AG04449 (cell line): ENCODE results near the gene FXYD5.

Source experiments
- CTCF ChIA-PET: fragments of 350-600 bp; formaldehyde crosslinking; extraction: SDS; loops from one replicate; lab custom pipeline; 2021; ENCODE audit warnings: antibody characterized with exemption; lab: Yijun Ruan, JAX
- POLR2A ChIA-PET: fragments of 400-600, 350-600 bp; formaldehyde crosslinking; extraction: SDS; loops from one replicate; lab custom pipeline; 2020; ENCODE audit warnings: antibody characterized with exemption, inconsistent platforms; lab: Yijun Ruan, JAX
- DNase-seq: peaks from one replicate; pipeline ENCODE4 v3.0.0-alpha.2; 2010; ENCODE audit warnings: low read depth, low spot score
- H3K4me3 ChIP-seq: 2 replicates; pipeline ENCODE4 v1.5.1; 2011; ENCODE audit warnings: low read depth, mild to moderate bottlenecking, control low read depth, low read length
- CTCF ChIP-seq: IDR thresholded peaks from one replicate; pipeline ENCODE4 v1.5.1; 2011; ENCODE audit warnings: mild to moderate bottlenecking, moderate library complexity, low read length, control low read depth, inconsistent platforms; ENCODE audit not compliant: insufficient read depth; ENCODE audit errors: missing control alignments

The FXYD5 gene

DNA sequence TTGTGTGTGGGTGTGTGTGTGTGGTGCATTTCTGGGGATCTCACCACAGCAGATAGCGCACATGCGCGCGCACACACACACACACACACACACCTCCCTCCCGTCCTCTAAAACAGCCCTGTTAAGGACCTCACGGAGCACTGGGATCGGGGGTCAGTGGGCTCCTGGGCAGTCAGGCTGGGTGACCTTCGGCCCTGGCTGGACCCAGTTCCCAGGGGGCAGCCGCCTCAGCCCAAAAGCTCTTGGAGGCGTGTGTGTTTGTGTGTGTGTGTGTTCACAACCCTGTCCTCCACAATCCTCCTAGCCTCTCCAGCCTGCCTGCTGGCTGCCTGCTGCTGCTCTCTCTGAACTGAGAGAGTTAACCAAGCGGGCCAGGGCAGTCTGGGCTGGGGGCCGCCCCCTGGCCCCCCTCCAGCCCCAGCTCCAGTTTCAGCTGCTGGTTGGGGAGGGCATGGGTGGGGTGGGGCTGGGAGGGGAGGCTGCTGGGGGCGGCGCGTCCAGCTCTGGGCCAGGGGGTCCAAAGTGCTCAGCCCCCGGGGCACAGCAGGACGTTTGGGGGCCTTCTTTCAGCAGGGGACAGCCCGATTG lies 16.1 kb upstream of the FXYD5 start, which contains the start of gene FXYD1:
Gene FXYD1, plus strand, starts transcription at position 520 of the 588 bp plus-strand sequence. CDS start 1,256 bp downstream, outside the sequence.
- POLR2A ChIA-PET = no interaction called here
- TF ChIP-seq CTCF = no peak
- no peak within 1 kb of the TSS for H3K4me3 ChIP-seq
- no peak for DNase-seq
- CTCF ChIA-PET = interaction anchor here (1.3 to 10.0 kb wide), 5 partner anchors 14 to 166 kb away, joined by 5 to 245 read pairs (median 78); partner anchors contain the start of genes FXYD3 and HPN

GRCh38 chr19:35140207-35140961 lies 14.2 kb upstream of the FXYD5 start:
- H3K4me3 ChIP-seq = no peak overlapping the region
- no peak for DNase-seq
- no peak for TF ChIP-seq CTCF
- CTCF ChIA-PET = interaction anchor here (0.6 to 10.0 kb wide), 9 partner anchors 9 to 96 kb away, joined by 3 to 245 read pairs (median 16); partner anchors contain the start of gene FXYD5
- POLR2A ChIA-PET = interaction anchor here (1.0 kb wide), 1 partner anchor 74 kb away, joined by 3 read pairs; no protein-coding TSS in a partner anchor

DNA sequence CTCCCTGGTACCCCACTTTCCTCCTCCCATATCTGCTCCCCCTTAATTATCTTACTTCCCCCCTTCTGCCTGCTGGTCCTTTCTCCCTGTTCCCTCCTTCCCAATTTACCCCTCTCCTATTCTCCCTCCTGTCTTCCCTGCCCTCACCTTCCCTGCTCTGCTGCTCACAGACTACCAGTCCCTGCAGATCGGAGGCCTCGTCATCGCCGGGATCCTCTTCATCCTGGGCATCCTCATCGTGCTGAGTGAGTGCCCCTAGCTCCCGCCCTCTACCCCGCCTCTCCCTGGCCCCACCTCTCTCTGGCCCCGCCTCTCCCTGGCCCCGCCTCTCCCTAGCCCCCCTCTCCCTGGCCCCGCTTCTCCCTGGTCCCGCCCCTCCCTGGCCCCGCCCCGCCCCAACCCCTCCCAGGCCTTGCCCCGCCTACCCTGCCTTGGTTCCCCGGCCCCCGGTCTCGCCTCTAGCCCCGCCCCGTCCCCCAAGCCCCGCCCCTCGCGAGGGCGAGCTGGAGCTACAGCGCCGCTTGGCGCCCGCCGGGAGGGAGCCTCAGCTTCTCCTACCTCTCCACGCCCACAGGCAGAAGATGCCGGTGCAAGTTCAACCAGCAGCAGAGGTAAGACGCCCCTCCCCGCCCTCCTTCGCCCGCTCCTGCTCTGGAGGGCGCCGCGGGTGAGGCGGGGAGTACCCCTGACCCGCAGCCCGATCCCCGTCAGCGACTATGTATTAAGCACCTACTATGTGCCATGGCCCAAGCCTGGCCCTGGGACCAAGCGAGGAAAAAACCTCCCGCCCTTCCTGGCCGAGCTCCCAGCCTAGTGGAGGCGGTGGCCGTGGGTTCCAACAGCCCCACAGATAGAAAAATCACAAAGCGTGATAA lies 13.3 kb upstream of the FXYD5 start:
- peak overlapping the region; percentile 12; the same call in 1 of the 2 replicates for H3K4me3 ChIP-seq
- DNase-seq = peak; percentile 14
- ChIA-PET CTCF (interaction anchor here (0.6 to 10.0 kb wide), 29 partner anchors 8 to 178 kb away, joined by 3 to 245 read pairs (median 4); partner anchors contain the start of genes FXYD3, FXYD5, GRAMD1A and USF2), POLR2A (interaction anchor here (0.9 to 1.9 kb wide), 3 partner anchors 13 to 75 kb away, joined by 3 to 10 read pairs (median 3); partner anchors contain the start of gene FXYD5)
- peak; percentile 73 for TF ChIP-seq CTCF

DNA sequence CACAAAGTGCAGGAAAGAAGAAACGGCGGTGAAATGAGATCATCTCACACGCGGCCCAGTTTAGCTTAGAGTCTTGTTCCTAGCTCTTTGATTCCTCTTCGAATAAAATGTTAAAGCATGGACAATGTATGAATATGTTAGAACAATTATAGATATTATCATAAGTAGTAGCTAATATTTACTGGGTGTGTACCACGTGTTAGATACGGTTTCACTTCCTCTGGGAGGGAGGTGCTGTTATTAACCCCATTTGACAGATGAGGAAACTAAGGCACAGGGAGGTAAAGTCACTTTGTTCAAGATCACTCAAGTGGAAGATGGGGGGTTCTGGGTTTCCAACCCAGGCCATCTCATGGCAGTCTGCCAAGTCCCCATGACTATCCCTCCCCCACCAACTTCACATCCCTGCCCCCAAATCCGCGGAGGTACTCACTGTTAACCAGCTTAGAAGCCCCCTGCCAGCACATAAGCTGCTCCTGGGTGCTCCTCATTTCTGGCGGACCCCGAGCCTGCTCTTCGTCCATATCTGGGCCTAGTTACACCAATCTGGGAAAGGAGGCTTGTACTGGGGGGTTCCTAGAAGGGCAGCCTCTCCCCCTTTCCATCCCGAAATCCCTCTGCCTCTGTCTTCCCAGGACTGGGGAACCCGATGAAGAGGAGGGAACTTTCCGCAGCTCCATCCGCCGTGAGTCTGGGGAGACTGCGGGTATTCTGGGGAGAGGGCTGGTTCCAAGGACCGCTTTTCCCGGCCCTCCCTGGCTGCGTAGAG lies 12.5 kb upstream of the FXYD5 start:
- no peak overlapping the region for H3K4me3 ChIP-seq
- no peak for DNase-seq
- TF ChIP-seq CTCF = no peak
- ChIA-PET POLR2A (interaction anchor here (0.9 to 1.9 kb wide), 3 partner anchors 13 to 18 kb away, joined by 3 to 10 read pairs (median 3); partner anchors contain the start of gene FXYD5), CTCF (interaction anchor here (0.7 to 10.0 kb wide), 33 partner anchors 12 to 178 kb away, joined by 3 to 245 read pairs (median 4); partner anchors contain the start of genes FXYD3, FXYD5, GRAMD1A and USF2)

DNA sequence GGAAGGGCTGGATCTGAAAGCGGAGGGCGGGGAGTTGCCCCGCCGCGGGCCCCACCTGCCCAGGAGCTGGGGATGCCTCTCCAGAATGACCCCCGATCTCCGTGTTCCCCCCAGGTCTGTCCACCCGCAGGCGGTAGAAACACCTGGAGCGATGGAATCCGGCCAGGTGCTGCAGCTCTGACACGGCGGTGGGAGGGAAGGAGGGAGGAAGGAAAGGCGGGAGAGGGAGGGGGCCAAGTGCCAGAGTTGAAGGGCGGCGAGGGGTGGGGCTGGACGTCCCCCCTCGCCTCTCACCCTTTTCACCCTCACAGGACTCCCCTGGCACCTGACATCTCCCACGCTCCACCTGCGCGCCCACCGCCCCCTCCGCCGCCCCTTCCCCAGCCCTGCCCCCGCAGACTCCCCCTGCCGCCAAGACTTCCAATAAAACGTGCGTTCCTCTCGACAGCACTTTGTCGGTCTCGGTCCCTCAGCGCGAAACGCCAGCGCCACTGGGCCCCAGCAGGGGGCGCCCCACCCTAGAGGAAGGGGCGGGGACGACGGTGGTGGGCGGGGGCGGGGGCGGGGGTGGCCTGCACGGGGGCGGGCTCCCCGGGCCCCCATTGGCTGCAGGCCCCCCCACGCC lies 11.8 kb upstream of the FXYD5 start:
- DNase-seq = no peak
- CTCF ChIA-PET = interaction anchor here (0.7 to 10.0 kb wide), 23 partner anchors 11 to 175 kb away, joined by 3 to 245 read pairs (median 4); partner anchors contain the start of genes FXYD3, FXYD5 and GRAMD1A
- H3K4me3 ChIP-seq = peak overlapping the region; percentile 8; the same call in 1 of the 2 replicates
- POLR2A ChIA-PET = interaction anchor here (1.2 to 1.9 kb wide), 2 partner anchors 12 to 18 kb away, joined by 3 to 10 read pairs; partner anchors contain the start of gene FXYD5
- TF ChIP-seq CTCF = peak; percentile 73
